Omental fat pad (tissue), 4 donors: ENCODE measurements around the gene CDC42EP4. TPM values are rescaled to one million over a fixed set of nuclear protein-coding genes. Genes with fewer than 3 reads are reported as not detected.
A peak's percentile ranks its signal among the peaks of the same experiment; 100 is the strongest.

Experiments
- ATAC-seq: fragments of 150-250 bp; one replicate; pipeline ENCODE4 v1.9.1; 2016; ENCODE audit warnings: mild to moderate bottlenecking, moderate library complexity; ENCODE audit not compliant: low FRiP score
- DNase-seq: peaks from one replicate; pipeline ENCODE4 v3.0.0-alpha.2; 2019; ENCODE audit warnings: low spot score
- CTCF ChIP-seq, 3 donors: fragments of 450-650 bp; IDR thresholded peaks; one replicate each; pipeline ENCODE4 v1.5.1; 2016 to 2017; ENCODE audit warnings: antibody characterized with exemption in 3 of 3, mild to moderate bottlenecking in 3 of 3, moderate library complexity in 2 of 3
- total RNA-seq, 4 donors: library from RNA; depleted of rRNA; stranded (reverse); fragments of >200 nt; gene quantifications; one replicate each; pipeline ENCODE4 v1.1.0, GENCODE V29; 2016

The CDC42EP4 gene
- total RNA-seq, 4 donors from 2014 or later = 137 to 224 (median 181) TPM

DNA sequence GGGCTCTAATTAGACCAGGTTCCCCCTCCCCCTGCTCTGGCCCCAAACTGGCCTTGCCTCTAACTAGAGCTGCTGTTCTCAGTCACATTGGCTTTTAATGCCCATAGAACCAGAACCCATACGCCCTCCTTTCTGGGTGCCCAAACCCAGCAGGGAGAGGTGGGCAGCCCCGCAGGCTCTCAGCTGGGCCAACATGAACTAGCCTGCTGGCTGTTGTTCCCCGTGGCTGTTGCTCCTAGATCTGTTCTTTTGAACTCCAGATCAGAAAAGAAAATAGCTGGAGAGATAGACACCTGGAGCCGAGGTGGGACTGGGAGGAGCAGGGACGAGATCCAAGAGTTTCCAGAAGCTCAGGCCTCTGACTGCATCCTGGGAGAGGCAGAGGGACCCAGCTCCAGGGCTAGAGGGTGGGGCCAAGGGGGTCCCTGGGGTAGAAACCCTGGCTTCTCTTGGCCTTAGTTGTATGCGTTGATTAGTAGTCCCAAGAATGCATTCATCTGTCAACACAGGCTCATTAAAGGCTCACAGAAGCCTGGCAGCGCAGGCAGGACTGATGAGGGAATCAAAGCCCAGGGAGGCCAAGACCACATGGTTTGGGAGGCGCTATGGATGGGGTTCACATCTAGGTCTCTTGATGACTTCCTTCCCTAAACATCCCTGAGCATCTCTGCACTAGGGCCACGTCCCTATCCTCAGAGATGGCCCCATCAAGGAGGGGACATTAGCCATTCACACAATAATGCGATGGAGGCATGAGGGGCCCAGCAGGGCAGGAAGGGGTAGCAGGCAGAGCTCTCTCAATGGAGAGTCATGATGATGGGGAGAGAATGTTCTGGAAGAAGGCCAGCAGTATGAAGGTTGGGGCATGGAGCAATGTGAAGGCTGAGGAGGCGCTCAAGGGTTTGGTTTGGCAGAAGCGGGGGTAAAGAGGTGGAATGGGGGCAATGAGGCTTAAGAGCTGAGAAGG is 48.8 kb downstream of the CDC42EP4 start:
- DNase-seq = no peak
- no peak for ATAC-seq
- TF ChIP-seq CTCF (IDR thresholded peaks at IDR 0.05) = no peak

- no peak for TF ChIP-seq CTCF (IDR thresholded peaks at IDR 0.05)
- DNase-seq (no peak), ATAC-seq (no peak)
Observed at GRCh38 chr17:73261952-73262675, 49.7 kb downstream of the CDC42EP4 start.

GRCh38 chr17:73261617-73261951 is 50.2 kb downstream of the CDC42EP4 start, which contains the start of gene CPSF4L:
CPSF4L (minus strand) TSS chr17:73261880; CDS start chr17:73261818, 62 bp downstream.
- no peak for TF ChIP-seq CTCF (IDR thresholded peaks at IDR 0.05)
- DNase-seq = no peak
- no peak for ATAC-seq

DNA sequence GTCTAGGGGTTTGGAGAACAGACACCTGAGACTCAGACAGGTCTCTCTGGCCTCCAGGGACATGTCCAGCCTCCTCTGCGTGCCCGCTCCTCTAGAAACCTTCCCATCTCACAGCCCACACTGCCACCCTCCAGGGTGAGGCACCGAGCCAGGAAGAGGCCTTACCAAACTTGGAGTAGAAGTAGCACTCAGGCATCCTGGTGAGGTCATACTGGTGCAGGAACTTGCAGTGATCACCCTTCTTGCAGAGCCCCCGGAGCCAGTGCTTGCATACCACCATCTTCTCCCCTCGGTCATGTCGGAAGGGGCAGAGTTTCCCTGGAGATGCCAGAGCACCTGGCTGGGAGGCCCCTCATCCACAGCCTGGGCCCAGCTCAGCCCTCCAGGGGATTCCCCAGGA is 54.3 kb downstream of the CDC42EP4 start:
- DNase-seq (no peak), ATAC-seq (no peak)
- no peak for TF ChIP-seq CTCF (IDR thresholded peaks at IDR 0.05)

DNA sequence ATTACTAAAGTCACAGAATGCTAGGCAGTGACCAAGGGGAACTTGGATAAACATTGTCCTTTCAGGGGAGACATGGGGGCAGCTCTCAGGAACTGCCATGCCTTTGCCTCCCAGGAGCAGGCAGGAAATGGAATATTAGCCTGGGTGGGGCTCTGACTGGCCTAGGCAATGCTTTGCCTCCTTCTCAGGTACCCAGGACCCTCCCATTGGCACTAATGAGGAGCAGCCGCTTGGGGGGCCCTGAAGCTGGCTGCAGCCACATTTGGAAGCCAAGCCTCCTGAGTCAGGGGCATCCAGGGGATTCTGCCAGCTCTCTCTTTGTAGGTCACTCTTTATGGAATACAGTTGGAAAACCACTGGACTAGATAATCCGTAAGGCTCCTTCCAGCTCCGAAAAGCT is 55.6 kb downstream of the CDC42EP4 start:
- ATAC-seq (no peak), DNase-seq (no peak)
- TF ChIP-seq CTCF (IDR thresholded peaks at IDR 0.05) = no peak

DNA sequence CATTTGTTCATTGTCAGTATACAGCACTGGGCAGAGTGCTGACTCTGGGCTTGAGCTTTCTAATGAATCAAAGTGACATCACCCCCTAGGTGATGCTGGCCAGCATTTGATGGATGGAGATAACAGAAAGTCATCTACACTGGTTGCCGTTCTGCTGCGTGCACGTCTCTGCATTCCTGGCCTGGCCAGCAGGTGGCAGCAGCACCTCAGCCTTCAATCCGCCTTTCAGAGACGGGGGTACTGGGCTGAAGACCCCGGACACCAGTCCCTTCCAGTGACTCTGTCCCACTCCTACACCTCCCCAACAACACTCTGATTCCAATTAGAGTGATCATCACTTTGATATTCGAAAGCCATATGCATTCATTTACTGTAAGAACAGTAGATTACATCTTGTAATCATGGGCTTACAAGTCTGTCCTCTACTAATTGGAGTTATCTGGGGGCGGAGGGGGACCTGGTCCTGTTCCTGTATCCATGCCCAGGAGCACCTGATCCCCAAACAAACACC is 56.1 kb downstream of the CDC42EP4 start:
- TF ChIP-seq CTCF (IDR thresholded peaks at IDR 0.05) = peak in 2 of 3 donors; percentile 85 to 93
- DNase-seq (peak; percentile 40), ATAC-seq (peak; percentile 50)
